AG04450 (cell line): Measurements from ENCODE around the gene CD84. TPM values are rescaled to one million over a fixed set of nuclear protein-coding genes. Genes with fewer than 3 reads are reported as not detected.
"Not testable (repeated sequence)": the region's sequence is repeated elsewhere in the genome, so short reads cannot be mapped to it uniquely, and the experiment has no call there.

ENCODE experiments used
- CTCF ChIA-PET: fragments of 300-600, 350-600 bp; formaldehyde crosslinking; extraction: SDS; loops from one replicate; lab custom pipeline; 2022; ENCODE audit warnings: antibody characterized with exemption, inconsistent platforms; lab: Charles Lee
- POLR2A ChIA-PET: fragments of 350-600 bp; formaldehyde crosslinking; extraction: SDS; loops from one replicate; lab custom pipeline; 2021; ENCODE audit warnings: antibody characterized with exemption, inconsistent platforms; lab: Yijun Ruan, JAX
- DNase-seq: peaks from one replicate; pipeline ENCODE4 v3.0.0-alpha.2; 2011; ENCODE audit warnings: low read depth, low spot score
- H3K27ac ChIP-seq: one replicate; pipeline ENCODE4 v1.5.1; 2012; ENCODE audit warnings: low read depth, low read length, control low read depth
- H3K27me3 ChIP-seq: one replicate; pipeline ENCODE4 v1.6.0; 2012; ENCODE audit warnings: low read length; ENCODE audit not compliant: control insufficient read depth, insufficient read depth
- H3K4me3 ChIP-seq: 2 replicates; pipeline ENCODE4 v1.5.1; 2011; ENCODE audit warnings: mild to moderate bottlenecking, low read depth, low read length, control low read depth
- H3K9me3 ChIP-seq: 2 replicates; pipeline ENCODE4 v1.5.1; 2012; ENCODE audit warnings: low read length; ENCODE audit not compliant: control insufficient read depth, insufficient read depth
- CTCF ChIP-seq: IDR thresholded peaks from 2 replicates; pipeline ENCODE4 v1.5.1; 2011; ENCODE audit warnings: low read depth, low read length, control low read depth, inconsistent platforms
- polyA plus RNA-seq: library from polyadenylated mRNA; depleted of rRNA; stranded (reverse); fragments of >200 nt; gene quantifications from 2 replicates; pipeline ENCODE4 v1.2.3, GENCODE V29; 2011

CD84 gene
- polyA plus RNA-seq, 1 experiment, result not detected

GRCh38 chr1:160590488-160590887 lies 11.2 kb upstream of the CD84 start:
- Histone ChIP-seq H3K27me3 (no peaks in the 10 kb centered on the region), H3K9me3 (no peaks in the 10 kb centered on the region), H3K27ac (no peak overlapping the region), H3K4me3 (no peak overlapping the region)
- CTCF ChIA-PET, result interaction anchor here (1.1 kb wide), 1 partner anchor 9 kb away, joined by 3 read pairs; no protein-coding TSS in a partner anchor
- POLR2A ChIA-PET, result no interaction called here
- TF ChIP-seq CTCF, result no peak
- no peak for DNase-seq

- Histone ChIP-seq H3K27me3 (no peaks in the 10 kb centered on the region), H3K27ac (no peak overlapping the region), H3K4me3 (no peak overlapping the region), H3K9me3 (no peaks in the 10 kb centered on the region)
- TF ChIP-seq CTCF, result no peak
- no peak for DNase-seq
- POLR2A ChIA-PET, result no interaction called here
- CTCF ChIA-PET, result no interaction called here
Measured at GRCh38 chr1:160588468-160588867, 9.2 kb upstream of the CD84 start.

GRCh38 chr1:160584784-160585183 lies 5.5 kb upstream of the CD84 start:
- CTCF ChIA-PET, result no interaction called here

DNA sequence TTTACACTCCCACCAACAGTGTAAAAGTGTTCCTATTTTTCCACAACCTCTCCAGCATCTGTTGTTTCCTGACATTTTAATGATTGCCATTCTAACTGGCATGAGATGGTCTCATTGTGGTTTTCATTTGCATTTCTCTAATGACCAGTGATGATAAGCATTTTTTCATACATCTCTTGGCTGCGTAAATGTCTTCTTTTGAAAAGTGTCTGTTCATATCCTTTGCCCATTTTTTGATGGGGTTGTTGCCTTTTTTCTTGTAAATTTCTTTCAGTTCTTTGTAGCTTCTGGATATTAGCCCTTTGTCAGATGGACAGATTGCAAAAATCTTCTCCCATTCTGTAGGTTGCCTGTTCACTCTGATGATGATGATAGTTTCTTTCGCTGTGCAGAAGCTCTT lies 3.7 kb upstream of the CD84 start:
- CTCF ChIA-PET, H3K27ac ChIP-seq, H3K27me3 ChIP-seq, H3K4me3 ChIP-seq, H3K9me3 ChIP-seq, POLR2A ChIA-PET, DNase-seq: not testable (repeated sequence)

More at GRCh38 chr1:160584784-160585183, 5.5 kb upstream of the CD84 start:
- no peak for TF ChIP-seq CTCF
- POLR2A ChIA-PET, result no interaction called here
- Histone ChIP-seq H3K9me3 (no peaks in the 10 kb centered on the region), H3K4me3 (no peak overlapping the region), H3K27ac (no peak overlapping the region), H3K27me3 (no peaks in the 10 kb centered on the region)
- no peak for DNase-seq

GRCh38 chr1:160581961-160582360 lies 2.7 kb upstream of the CD84 start:
- no peak for DNase-seq
- CTCF ChIA-PET, result no interaction called here
- POLR2A ChIA-PET, result no interaction called here

More at GRCh38 chr1:160581961-160582360, 2.7 kb upstream of the CD84 start:
- no peaks in the 10 kb centered on the region for H3K9me3 ChIP-seq
- no peak overlapping the region for H3K4me3 ChIP-seq
- no peaks in the 10 kb centered on the region for H3K27me3 ChIP-seq
- H3K27ac ChIP-seq, result no peak overlapping the region
- TF ChIP-seq CTCF, result no peak
